GM19395 (cell line): ENCODE results near the gene GPR152.
"Not testable (repeated sequence)": the region's sequence is repeated elsewhere in the genome, so short reads cannot be mapped to it uniquely, and the experiment has no call there.

Experiments
- ATAC-seq: cut with Tn5 transposase; IDR thresholded peaks from one replicate; pipeline ENCODE4 v1.9.1; 2021; ENCODE audit warnings: mild to moderate bottlenecking, moderate library complexity; ENCODE audit not compliant: unreplicated experiment

The GPR152 gene

GRCh38 chr11:67429038-67429668, 23.4 kb downstream of the GPR152 start:
- no peak for ATAC-seq

- peak; percentile 70 for ATAC-seq
These were observed 24.2 kb downstream of the GPR152 start, which contains the start of gene RPS6KB2 for GRCh38 chr11:67428052-67429001. TSS of gene RPS6KB2 (plus strand) at chr11:67428494. CDS start at chr11:67428546, 52 bp downstream.

GRCh38 chr11:67427364-67427859, 25.1 kb downstream of the GPR152 start:
- not testable (repeated sequence) for ATAC-seq

GRCh38 chr11:67423891-67424613, 28.5 kb downstream of the GPR152 start:
- ATAC-seq, result no peak

- no peak for ATAC-seq
These were observed 29.1 kb downstream of the GPR152 start for GRCh38 chr11:67423466-67423865.

GRCh38 chr11:67422891-67423290, 29.6 kb downstream of the GPR152 start:
- no peak for ATAC-seq

GRCh38 chr11:67421430-67422031, 31.0 kb downstream of the GPR152 start:
- no peak for ATAC-seq

GRCh38 chr11:67420646-67421429, 31.7 kb downstream of the GPR152 start:
- ATAC-seq, result peak; percentile 75

GRCh38 chr11:67420147-67420645, 32.3 kb downstream of the GPR152 start:
- no peak for ATAC-seq

GRCh38 chr11:67419325-67420049, 33.0 kb downstream of the GPR152 start:
- ATAC-seq, result no peak

GRCh38 chr11:67418476-67419281, 33.9 kb downstream of the GPR152 start:
- no peak for ATAC-seq

GRCh38 chr11:67417425-67417824, 35.1 kb downstream of the GPR152 start:
- ATAC-seq, result no peak

GRCh38 chr11:67416416-67417335, 35.9 kb downstream of the GPR152 start:
- no peak for ATAC-seq

- ATAC-seq, result no peak
These were observed 36.8 kb downstream of the GPR152 start, which contains the start of gene CARNS1 for GRCh38 chr11:67415501-67416304. TSS of gene CARNS1 (plus strand) at chr11:67415678. CDS start at chr11:67416200, 522 bp downstream.

GRCh38 chr11:67413266-67413849, 39.2 kb downstream of the GPR152 start:
- ATAC-seq, result no peak
